ENCODE measurements around the gene ANKS1B.
"Not testable (repeated sequence)": the region's sequence is repeated elsewhere in the genome, so short reads cannot be mapped to it uniquely, and the experiment has no call there.

ANKS1B gene

DNA sequence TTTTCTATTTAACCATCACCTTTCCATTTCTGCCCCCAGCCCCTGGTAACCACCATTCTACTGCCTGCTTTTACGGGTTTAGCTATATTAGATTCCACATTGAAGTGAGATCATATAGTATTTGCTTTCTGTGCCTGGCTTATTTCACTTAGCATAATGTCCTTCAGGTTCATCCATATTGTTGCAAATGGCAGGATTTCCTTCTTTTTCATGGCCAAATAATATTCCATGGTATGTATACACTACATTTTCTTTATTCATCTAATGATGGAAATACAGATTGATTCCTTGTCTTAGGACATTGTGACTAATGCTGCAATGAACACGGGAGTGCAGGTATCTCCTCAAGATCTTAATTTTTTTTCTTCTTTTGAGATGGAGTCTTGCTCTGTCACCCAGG, 1137.5 kb downstream of the ANKS1B start:
- H3K9me3 ChIP-seq (ENCODE audit: severe bottlenecking), result no peaks in the 10 kb centered on the region
- TF ChIP-seq, protein P1, sequence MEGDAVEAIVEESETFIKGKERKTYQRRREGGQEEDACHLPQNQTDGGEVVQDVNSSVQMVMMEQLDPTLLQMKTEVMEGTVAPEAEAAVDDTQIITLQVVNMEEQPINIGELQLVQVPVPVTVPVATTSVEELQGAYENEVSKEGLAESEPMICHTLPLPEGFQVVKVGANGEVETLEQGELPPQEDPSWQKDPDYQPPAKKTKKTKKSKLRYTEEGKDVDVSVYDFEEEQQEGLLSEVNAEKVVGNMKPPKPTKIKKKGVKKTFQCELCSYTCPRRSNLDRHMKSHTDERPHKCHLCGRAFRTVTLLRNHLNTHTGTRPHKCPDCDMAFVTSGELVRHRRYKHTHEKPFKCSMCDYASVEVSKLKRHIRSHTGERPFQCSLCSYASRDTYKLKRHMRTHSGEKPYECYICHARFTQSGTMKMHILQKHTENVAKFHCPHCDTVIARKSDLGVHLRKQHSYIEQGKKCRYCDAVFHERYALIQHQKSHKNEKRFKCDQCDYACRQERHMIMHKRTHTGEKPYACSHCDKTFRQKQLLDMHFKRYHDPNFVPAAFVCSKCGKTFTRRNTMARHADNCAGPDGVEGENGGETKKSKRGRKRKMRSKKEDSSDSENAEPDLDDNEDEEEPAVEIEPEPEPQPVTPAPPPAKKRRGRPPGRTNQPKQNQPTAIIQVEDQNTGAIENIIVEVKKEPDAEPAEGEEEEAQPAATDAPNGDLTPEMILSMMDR (IDR thresholded peaks at IDR 0.05; ENCODE audit: low read depth, low read length), result no peak

DNA sequence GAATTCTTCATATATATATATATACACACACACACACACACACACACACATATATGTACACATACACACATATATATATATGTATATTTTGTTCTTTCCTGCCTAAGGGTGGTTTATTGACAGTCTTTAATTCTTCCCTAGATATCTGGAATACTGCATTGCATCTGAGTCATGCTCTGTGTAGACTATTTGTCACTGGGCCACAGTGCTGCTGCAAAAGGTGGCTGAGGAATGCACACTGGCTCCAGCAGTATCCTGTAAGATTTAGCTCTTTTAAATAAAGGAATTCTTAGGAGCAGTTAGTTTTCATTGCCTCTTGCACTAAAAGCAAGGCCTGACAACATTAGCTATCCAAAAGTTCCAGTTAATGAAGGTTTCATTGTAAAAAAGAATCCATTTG, 1138.8 kb downstream of the ANKS1B start:
- TF ChIP-seq, protein P1 (IDR thresholded peaks at IDR 0.05; ENCODE audit: low read depth, low read length), result no peak
- H3K4me3 ChIP-seq (ENCODE audit: low read depth, low read length), result no peak overlapping the region

More for the DNA sequence above, 1137.5 kb downstream of the ANKS1B start:
- no peaks in the 10 kb centered on the region for H3K36me3 ChIP-seq
- H3K4me3 ChIP-seq (ENCODE audit: low read depth, low read length), result no peak overlapping the region
- no peak overlapping the region for H3K27ac ChIP-seq
- no peaks in the 10 kb centered on the region for H3K27me3 ChIP-seq (ENCODE audit: insufficient read depth, low read depth, severe bottlenecking)
- no peak for DNase-seq

DNA sequence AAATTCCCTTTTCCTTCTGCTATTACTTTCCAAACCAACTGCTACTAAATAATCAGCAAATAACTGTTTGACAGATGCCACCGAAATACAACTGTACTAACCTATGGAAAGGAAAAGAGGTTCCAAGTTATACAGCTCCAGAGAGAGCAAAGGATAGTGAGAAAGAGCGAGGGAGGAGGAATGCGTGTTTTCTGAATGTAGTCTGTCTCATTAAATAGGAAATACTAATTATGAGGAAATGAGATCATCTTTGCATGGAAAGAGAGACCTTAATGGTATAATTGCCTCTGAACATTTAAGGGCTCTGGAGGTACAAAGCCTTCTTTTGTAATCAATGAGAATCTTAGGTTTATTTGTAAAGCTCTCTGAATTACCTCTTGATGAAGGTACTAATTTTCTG, 1144.4 kb downstream of the ANKS1B start:
- Histone ChIP-seq H3K4me3 (ENCODE audit: low read depth, low read length) (no peak overlapping the region), H3K9me3 (ENCODE audit: severe bottlenecking) (no peaks in the 10 kb centered on the region), H3K36me3 (no peaks in the 10 kb centered on the region), H3K27ac (no peak overlapping the region), H3K27me3 (ENCODE audit: insufficient read depth, low read depth, severe bottlenecking) (no peaks in the 10 kb centered on the region)
- TF ChIP-seq, protein P1 (IDR thresholded peaks at IDR 0.05; ENCODE audit: low read depth, low read length), result no peak
- no peak for DNase-seq

More for the DNA sequence above, 1138.8 kb downstream of the ANKS1B start:
- Histone ChIP-seq H3K36me3 (no peaks in the 10 kb centered on the region), H3K9me3 (ENCODE audit: severe bottlenecking) (no peaks in the 10 kb centered on the region), H3K27ac (no peak overlapping the region), H3K27me3 (ENCODE audit: insufficient read depth, low read depth, severe bottlenecking) (no peaks in the 10 kb centered on the region)
- DNase-seq, result no peak

DNA sequence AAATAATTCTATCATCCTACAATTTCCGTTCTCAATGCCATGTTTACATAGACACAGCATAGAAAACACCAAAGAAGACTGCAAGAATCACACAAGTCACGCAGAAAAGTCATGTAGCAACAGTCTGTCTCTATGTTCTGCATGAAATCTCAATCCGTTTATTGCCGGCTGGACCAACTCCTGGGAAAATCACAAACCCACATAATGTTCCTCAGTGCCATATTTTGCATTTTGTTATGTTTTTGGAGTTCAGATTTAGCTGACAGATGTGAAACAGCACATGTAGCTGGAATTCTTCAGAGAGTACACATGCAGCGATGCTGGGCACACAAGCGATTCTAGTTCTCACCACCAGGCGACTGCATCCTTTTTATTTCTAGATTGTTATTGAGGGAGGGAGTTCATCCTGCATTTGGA, 1146.5 kb downstream of the ANKS1B start:
- DNase-seq, result no peak
- Histone ChIP-seq H3K4me3 (ENCODE audit: low read depth, low read length) (no peak overlapping the region), H3K27ac (no peak overlapping the region), H3K9me3 (ENCODE audit: severe bottlenecking) (no peaks in the 10 kb centered on the region), H3K36me3 (no peaks in the 10 kb centered on the region), H3K27me3 (ENCODE audit: insufficient read depth, low read depth, severe bottlenecking) (no peaks in the 10 kb centered on the region)
- TF ChIP-seq, protein P1 (IDR thresholded peaks at IDR 0.05; ENCODE audit: low read depth, low read length), result 0 out of 2 replicates have a peak, but pooled peaks have one; percentile 11

DNA sequence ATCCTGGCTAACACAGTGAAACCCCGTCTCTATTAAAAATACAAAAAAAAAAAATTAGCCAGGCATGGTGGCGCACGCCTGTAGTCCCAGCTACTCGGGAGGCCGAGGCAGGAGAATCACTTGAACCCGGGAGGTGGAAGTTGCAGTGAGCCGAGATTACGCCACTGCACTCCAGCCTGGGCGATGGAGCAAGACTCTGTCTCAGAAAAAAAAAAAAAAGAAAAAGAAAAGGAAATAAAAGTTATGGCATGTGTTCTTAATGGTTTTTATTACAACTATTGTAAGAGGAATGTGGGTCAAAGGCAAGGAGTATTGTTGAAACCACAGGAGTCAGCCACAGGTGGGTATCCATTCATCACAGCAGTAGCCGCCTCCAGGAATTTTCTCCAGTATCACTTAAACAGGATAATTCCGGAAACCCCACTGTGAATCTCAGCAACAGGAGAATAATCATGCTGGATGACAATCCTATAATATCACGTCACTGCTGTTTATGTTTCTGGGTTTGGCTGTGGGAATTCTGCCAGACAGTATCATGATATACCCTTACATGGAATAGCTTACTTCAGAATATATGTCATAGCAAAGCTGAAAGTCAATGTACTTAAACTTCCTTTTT, 1147.5 kb downstream of the ANKS1B start:
- DNase-seq; H3K9me3 ChIP-seq (ENCODE audit: severe bottlenecking); H3K4me3 ChIP-seq (ENCODE audit: low read depth, low read length); H3K27me3 ChIP-seq (ENCODE audit: insufficient read depth, low read depth, severe bottlenecking); H3K27ac ChIP-seq; H3K36me3 ChIP-seq: not testable (repeated sequence)

DNA sequence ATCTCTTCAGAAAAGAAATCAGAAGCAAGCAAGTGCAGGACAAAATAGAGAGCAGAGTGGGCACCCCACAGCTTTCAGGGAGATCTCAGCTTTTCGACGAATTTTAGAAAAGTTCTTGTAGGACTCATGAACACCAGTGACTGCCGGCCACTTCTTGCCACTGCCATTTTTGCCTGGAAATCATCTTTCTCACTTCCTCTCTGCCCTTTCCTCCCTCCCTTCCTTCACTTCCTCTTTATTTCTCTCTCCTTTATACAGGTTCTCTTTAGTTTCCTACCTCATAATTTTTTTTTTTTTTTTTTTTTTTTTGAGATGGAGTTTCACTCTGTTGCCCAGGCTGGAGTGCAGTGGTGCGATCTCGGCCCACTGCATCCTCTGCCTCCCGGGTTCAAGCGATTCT, 1154.1 kb downstream of the ANKS1B start:
- H3K9me3 ChIP-seq (ENCODE audit: severe bottlenecking), result no peaks in the 10 kb centered on the region
- no peaks in the 10 kb centered on the region for H3K36me3 ChIP-seq
- TF ChIP-seq, protein P1 (IDR thresholded peaks at IDR 0.05; ENCODE audit: low read depth, low read length), result no peak
- H3K4me3 ChIP-seq (ENCODE audit: low read depth, low read length), result no peak overlapping the region
- no peak for DNase-seq
- H3K27ac ChIP-seq, result no peak overlapping the region
- no peaks in the 10 kb centered on the region for H3K27me3 ChIP-seq (ENCODE audit: insufficient read depth, low read depth, severe bottlenecking)
